Measurements from ENCODE around the gene CTXN1. TPM values are rescaled to one million over a fixed set of nuclear protein-coding genes. Genes with fewer than 3 reads are reported as not detected.

CTXN1 gene
- total RNA-seq, 4 donors from 2014 or later = 2.9 to 29.7 (median 4.8) TPM

DNA sequence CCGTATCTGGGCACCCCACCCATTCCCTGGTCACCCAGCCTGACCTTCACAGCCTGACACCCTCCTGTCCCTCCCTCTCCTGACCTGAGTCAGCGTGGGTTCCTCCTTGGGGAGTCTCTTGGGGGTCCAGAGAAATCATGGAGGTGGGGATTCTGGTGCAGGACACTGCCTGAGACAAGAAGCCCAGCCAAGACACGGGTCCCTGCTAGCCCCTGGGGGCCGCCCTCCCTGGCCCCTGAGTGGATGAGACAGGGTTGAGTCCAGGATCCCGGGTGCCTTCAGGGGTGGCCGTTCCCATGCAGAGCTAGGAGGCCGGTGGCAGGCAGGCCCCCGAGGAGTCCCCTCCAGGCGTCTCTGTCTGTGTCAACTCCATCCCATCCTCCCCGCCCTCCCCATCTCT, 20.7 kb downstream of the CTXN1 start:
- Histone ChIP-seq H3K9me3 (no peaks in the 10 kb centered on the region), H3K27ac (no peak overlapping the region), H3K4me3 (peak overlapping the region in 1 of 4 donors; percentile 67), H3K36me3 (peaks cover 0 to 3% (median 1%) of the 10 kb centered on the region in 4 donors), H3K4me1 (peaks cover 18 to 32% (median 26%) of the 10 kb centered on the region in 4 donors), H3K27me3 (no peaks in the 10 kb centered on the region)
- intact Hi-C loops (cut with DNase I; ENCODE audit: low total_unique reads) (loop anchor here (5.0 kb wide), 1 partner anchor 1548 kb away; no protein-coding TSS in a partner anchor), in situ Hi-C loops (cut with MboI; ENCODE audit: low pct_ligation_motif_present in 1 of 4, low pct_unique_long_range_greater_than_20kb in 1 of 4, low sequenced_read_pairs in 3 of 4) (no loop called here)
- TF ChIP-seq POLR2AphosphoS5 (IDR thresholded peaks at IDR 0.05) = no peak
- WGBS, 2 donors (ENCODE audit: low coverage in 1 of 2) = 70% methylated on average over 10 of the region's 10 CpGs; no CpG with 5 or more reads in 1 of the 2 donors
- DNase-seq = peak; percentile 7

DNA sequence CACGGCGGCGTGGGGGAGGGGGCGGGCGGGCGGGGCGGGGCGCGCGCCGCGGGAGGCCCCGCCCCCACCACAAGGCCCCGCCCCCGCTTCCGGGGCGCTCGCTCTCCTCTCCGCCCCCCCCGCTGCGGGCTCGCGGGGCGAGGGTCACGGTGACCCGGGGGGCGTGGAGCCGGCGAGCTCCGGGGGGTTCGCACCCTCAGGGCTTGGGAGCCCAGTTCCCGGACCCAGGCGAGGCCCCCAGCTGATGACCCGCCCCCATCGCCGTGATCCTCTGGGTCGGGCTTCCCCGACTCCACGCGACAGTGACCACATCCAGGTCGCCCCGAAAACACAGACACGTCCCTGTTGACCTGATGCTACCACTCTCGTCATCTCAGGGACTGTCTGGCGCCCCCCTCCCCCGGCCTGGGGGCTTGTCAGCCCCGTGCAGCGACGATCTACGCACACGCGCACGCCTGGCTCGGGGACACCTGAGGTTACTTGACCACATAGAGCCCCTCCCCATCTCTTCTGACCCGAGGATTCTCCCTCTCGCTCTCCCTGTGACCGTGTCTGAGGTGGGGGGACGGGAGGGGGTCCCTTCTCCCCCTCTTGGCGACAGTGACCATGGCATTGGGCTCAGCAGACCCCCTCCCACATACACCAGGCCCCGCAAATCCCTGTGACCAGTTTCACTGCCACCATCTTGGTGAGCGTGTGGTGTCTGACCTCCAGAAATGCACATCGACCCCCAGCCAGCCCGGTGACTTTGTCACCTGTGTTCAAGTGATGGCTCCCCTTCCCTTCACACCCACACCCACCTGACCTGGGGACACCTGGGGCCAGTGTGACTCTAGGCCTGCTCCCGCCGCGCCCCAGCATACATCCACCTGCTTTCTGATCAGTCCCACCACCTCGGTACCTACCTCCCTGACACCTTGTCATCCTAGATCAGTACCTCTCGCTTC, 21.6 kb downstream of the CTXN1 start:
- WGBS, 2 donors (ENCODE audit: low coverage in 1 of 2) = 13 to 35% methylated on average over 4 to 32 of the region's 68 CpGs
- DNase-seq = peak; percentile 62
- TF ChIP-seq EP300 (IDR thresholded peaks at IDR 0.05; ENCODE audit: low read depth) = no peak
- TF ChIP-seq POLR2A (IDR thresholded peaks at IDR 0.05) = no peak
- no peak for TF ChIP-seq POLR2AphosphoS5 (IDR thresholded peaks at IDR 0.05)
- TF ChIP-seq CTCF (IDR thresholded peaks at IDR 0.05) = no peak
- Histone ChIP-seq H3K4me3 (peak overlapping the region; percentile 45 to 92 (median 68)), H3K9me3 (no peaks in the 10 kb centered on the region), H3K36me3 (no peaks in the 10 kb centered on the region), H3K27me3 (no peaks in the 10 kb centered on the region), H3K4me1 (peaks cover 18 to 32% (median 26%) of the 10 kb centered on the region in 4 donors), H3K27ac (peak overlapping the region; percentile 86 to 91 (median 88))
- intact Hi-C loops (cut with DNase I; ENCODE audit: low total_unique reads) = loop anchor here (5.0 kb wide), 1 partner anchor 1547 kb away; no protein-coding TSS in a partner anchor
- in situ Hi-C loops (cut with MboI; ENCODE audit: low pct_ligation_motif_present in 1 of 4, low pct_unique_long_range_greater_than_20kb in 1 of 4, low sequenced_read_pairs in 3 of 4) = no loop called here

GRCh38 chr19:7903244-7904073, 22.5 kb downstream of the CTXN1 start, which contains the start of gene MAP2K7:
Gene MAP2K7 (plus strand): TSS chr19:7903877. CDS start chr19:7903945, 68 bp downstream.
- 1% methylated on average over 63 of the region's 89 CpGs; no CpG with 5 or more reads in 1 of the 2 donors for WGBS, 2 donors (ENCODE audit: low coverage in 1 of 2)
- no peaks in the 10 kb centered on the region for H3K36me3 ChIP-seq
- H3K27me3 ChIP-seq = no peaks in the 10 kb centered on the region
- DNase-seq = peak; percentile 100
- in situ Hi-C loops (cut with MboI; ENCODE audit: low pct_ligation_motif_present in 1 of 4, low pct_unique_long_range_greater_than_20kb in 1 of 4, low sequenced_read_pairs in 3 of 4) (no loop called here), intact Hi-C loops (cut with DNase I; ENCODE audit: low total_unique reads) (no loop called here)
- peaks cover 18 to 32% (median 26%) of the 10 kb centered on the region in 4 donors for H3K4me1 ChIP-seq
- peak within 1 kb of the TSS; percentile 86 to 91 (median 88) for H3K27ac ChIP-seq
- TF ChIP-seq POLR2AphosphoS5 (IDR thresholded peaks at IDR 0.05) (peak; percentile 86 to 92 (median 86)), CTCF (IDR thresholded peaks at IDR 0.05) (peak in 4 of 5 experiments; percentile 36 to 62 (median 48)), POLR2A (IDR thresholded peaks at IDR 0.05) (peak; percentile 74), EP300 (IDR thresholded peaks at IDR 0.05; ENCODE audit: low read depth) (no peak)
- peak within 1 kb of the TSS; percentile 49 to 92 (median 68) for H3K4me3 ChIP-seq
- no peaks in the 10 kb centered on the region for H3K9me3 ChIP-seq

- 20% methylated on average over 10 of the region's 20 CpGs; no CpG with 5 or more reads in 1 of the 2 donors for WGBS, 2 donors (ENCODE audit: low coverage in 1 of 2)
- H3K27ac ChIP-seq = peak overlapping the region; percentile 86 to 91 (median 88)
- H3K9me3 ChIP-seq = no peaks in the 10 kb centered on the region
- peaks cover 18 to 32% (median 26%) of the 10 kb centered on the region in 4 donors for H3K4me1 ChIP-seq
- H3K27me3 ChIP-seq = no peaks in the 10 kb centered on the region
- DNase-seq = peak; percentile 29
- intact Hi-C loops (cut with DNase I; ENCODE audit: low total_unique reads) (no loop called here), in situ Hi-C loops (cut with MboI; ENCODE audit: low pct_ligation_motif_present in 1 of 4, low pct_unique_long_range_greater_than_20kb in 1 of 4, low sequenced_read_pairs in 3 of 4) (no loop called here)
- peak overlapping the region; percentile 40 to 92 (median 54) for H3K4me3 ChIP-seq
- TF ChIP-seq CTCF (IDR thresholded peaks at IDR 0.05) = no peak
- no peak for TF ChIP-seq POLR2AphosphoS5 (IDR thresholded peaks at IDR 0.05)
- no peak for TF ChIP-seq POLR2A (IDR thresholded peaks at IDR 0.05)
- no peak for TF ChIP-seq EP300 (IDR thresholded peaks at IDR 0.05; ENCODE audit: low read depth)
- no peaks in the 10 kb centered on the region for H3K36me3 ChIP-seq
These were observed 23.1 kb downstream of the CTXN1 start for GRCh38 chr19:7902796-7903243.

Data from transverse colon (tissue), 4 donors.